Activated naive CD8-positive, alpha-beta T cell treated with anti-CD3 and anti-CD28 coated beads for 36 hours (primary cell): ENCODE data around the gene AHNAK. TPM values are rescaled to one million over a fixed set of nuclear protein-coding genes. Genes with fewer than 3 reads are reported as not detected.
"Not testable (repeated sequence)": the region's sequence is repeated elsewhere in the genome, so short reads cannot be mapped to it uniquely, and the experiment has no call there.

Experiments
- DNase-seq: peaks from one replicate; pipeline ENCODE4 v3.0.0; 2021
- H3K27ac Mint-ChIP-seq: one replicate; pipeline ENCODE4 v1.8.0; 2022; ENCODE audit warnings: mild to moderate bottlenecking, moderate library complexity, mixed read lengths
- H3K27me3 Mint-ChIP-seq: one replicate; pipeline ENCODE4 v1.8.0; 2022; ENCODE audit warnings: mild to moderate bottlenecking, mixed read lengths
- H3K36me3 Mint-ChIP-seq: one replicate; pipeline ENCODE4 v1.8.0; 2021; ENCODE audit warnings: mild to moderate bottlenecking, mixed read lengths
- H3K4me1 Mint-ChIP-seq: one replicate; pipeline ENCODE4 v1.8.0; 2021; ENCODE audit warnings: mixed read lengths
- H3K4me3 Mint-ChIP-seq: one replicate; pipeline ENCODE4 v1.8.0; 2022; ENCODE audit warnings: mild to moderate bottlenecking, moderate library complexity, mixed read lengths
- H3K9me3 Mint-ChIP-seq: one replicate; pipeline ENCODE4 v1.8.0; 2022; ENCODE audit warnings: mixed read lengths
- total RNA-seq, 2 experiments: library from RNA; stranded (reverse); gene quantifications; one replicate each; pipeline ENCODE4 v1.2.3, GENCODE V29; 2021

Gene AHNAK
- total RNA-seq, 2 experiments from 2014 or later: 12.3 to 12.5 TPM

- no peak for DNase-seq
- H3K9me3 Mint-ChIP-seq: no peaks in the 10 kb centered on the region
- no peaks in the 10 kb centered on the region for H3K36me3 Mint-ChIP-seq
- no peak overlapping the region for H3K4me3 Mint-ChIP-seq
- H3K4me1 Mint-ChIP-seq: no peaks in the 10 kb centered on the region
- no peak overlapping the region for H3K27ac Mint-ChIP-seq
- peaks cover 42% of the 10 kb centered on the region for H3K27me3 Mint-ChIP-seq
These were observed 44.4 kb downstream of the AHNAK start for GRCh38 chr11:62502030-62502730.

DNA sequence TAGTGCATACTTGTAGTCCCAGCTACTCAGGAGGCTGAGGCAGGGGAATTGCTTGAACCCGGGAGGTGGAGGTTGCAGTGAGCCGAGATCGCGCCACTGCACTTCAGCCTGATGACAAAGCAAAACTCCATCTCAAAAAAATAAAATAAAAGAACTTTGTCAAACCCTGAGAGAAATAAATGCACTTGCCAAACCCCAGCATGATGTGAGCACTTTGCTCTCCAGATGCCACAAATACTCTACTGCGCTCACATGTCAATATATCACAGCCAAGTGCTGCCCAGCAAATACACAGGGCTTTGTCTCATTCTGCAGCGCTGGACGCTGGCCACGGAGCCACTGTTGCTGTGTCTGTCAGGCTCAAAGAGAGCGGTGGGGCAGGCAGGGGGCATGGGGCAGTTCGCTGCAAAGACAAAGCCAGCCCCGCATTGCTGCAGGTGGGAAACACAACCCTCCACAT lies 45.1 kb downstream of the AHNAK start:
- Mint-ChIP-seq H3K4me1 (no peaks in the 10 kb centered on the region), H3K27ac (no peak overlapping the region), H3K4me3 (no peak overlapping the region), H3K9me3 (no peaks in the 10 kb centered on the region), H3K36me3 (no peaks in the 10 kb centered on the region), H3K27me3 (peaks cover 42% of the 10 kb centered on the region)
- DNase-seq: no peak

- DNase-seq: no peak
- no peaks in the 10 kb centered on the region for H3K36me3 Mint-ChIP-seq
- H3K27me3 Mint-ChIP-seq: peaks cover 40% of the 10 kb centered on the region
- H3K4me1 Mint-ChIP-seq: no peaks in the 10 kb centered on the region
- no peak overlapping the region for H3K4me3 Mint-ChIP-seq
- H3K9me3 Mint-ChIP-seq: no peaks in the 10 kb centered on the region
- H3K27ac Mint-ChIP-seq: no peak overlapping the region
These were observed 46.0 kb downstream of the AHNAK start for GRCh38 chr11:62500650-62501030.

- Mint-ChIP-seq H3K4me3 (no peak overlapping the region), H3K9me3 (no peaks in the 10 kb centered on the region), H3K27ac (no peak overlapping the region), H3K27me3 (peaks cover 34% of the 10 kb centered on the region), H3K36me3 (no peaks in the 10 kb centered on the region), H3K4me1 (no peaks in the 10 kb centered on the region)
- DNase-seq: no peak
These were observed 46.5 kb downstream of the AHNAK start for GRCh38 chr11:62499944-62500649.

DNA sequence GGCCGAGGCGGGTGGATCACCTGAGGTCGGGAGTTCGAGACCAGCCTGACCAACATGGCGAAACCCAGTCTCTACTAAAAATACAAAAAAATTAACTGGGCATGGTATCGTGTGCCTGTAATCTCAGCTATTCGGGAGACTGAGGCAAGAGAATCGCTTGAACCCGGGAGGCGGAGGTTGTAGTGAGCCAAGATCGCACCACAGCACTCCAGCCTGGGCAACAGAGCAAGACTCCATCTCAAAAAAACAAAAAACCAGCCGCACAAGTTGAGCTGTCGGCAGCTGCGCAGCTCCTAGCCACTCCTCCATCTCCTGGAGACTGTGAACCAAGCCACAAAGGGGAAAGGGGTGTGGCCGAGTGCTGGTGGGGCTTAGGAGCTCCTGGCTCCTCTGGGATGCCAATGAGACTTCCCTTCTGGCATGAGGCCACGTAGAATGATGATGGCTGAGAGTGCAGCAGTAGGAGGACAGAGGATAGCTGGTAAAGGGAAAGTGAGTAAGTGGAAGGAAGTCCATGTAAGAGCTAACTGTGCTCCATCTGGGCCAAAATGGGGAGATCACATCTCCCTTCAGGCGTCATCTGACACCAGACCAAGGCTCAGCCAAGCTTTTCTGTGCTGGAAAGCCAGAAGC lies 47.2 kb downstream of the AHNAK start:
- H3K4me3 Mint-ChIP-seq, DNase-seq, H3K27ac Mint-ChIP-seq, H3K9me3 Mint-ChIP-seq, H3K36me3 Mint-ChIP-seq, H3K4me1 Mint-ChIP-seq: not testable (repeated sequence)
- peaks cover 32% of the 10 kb centered on the region for H3K27me3 Mint-ChIP-seq

DNA sequence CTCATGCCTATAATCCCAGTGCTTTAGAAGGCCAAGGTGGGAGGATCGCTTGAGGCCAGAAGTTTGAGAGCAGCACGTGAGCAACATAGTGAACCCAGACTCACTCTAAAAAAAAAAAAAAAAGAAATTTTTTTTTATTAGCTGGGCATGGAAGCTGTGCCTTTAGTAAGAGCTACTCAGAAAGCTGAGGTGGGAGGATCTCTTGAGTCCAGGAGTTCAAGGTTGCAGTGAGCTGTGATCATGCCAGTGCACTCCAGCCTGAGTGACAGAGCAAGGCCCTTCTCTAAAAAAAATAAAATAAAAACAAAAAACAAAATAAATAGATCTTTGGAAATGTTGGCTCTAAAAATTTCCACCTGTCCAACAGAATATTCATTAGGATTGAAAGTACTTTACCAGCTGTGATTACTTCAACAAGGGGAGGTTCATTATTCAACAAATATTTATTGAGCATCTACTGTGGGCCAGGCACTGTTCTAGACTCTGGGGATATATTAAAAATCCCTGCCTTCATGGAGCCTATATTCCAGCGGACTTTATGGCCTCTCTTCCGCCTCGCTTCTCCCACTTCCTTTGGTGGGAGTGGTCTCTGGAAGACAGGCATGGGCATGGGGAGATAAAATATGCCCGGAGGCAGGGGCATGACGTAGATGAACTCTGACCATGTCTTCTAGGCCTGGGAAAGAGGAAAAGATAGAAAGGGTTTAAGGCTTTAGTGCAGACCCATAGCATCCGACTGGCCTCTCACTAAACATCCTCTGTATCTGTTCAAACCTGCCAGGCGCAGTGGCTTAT lies 47.9 kb downstream of the AHNAK start:
- H3K9me3 Mint-ChIP-seq: no peaks in the 10 kb centered on the region
- no peaks in the 10 kb centered on the region for H3K4me1 Mint-ChIP-seq
- H3K4me3 Mint-ChIP-seq: no peak overlapping the region
- peaks cover 29% of the 10 kb centered on the region for H3K27me3 Mint-ChIP-seq
- no peaks in the 10 kb centered on the region for H3K36me3 Mint-ChIP-seq
- DNase-seq: no peak
- H3K27ac Mint-ChIP-seq: no peak overlapping the region

- no peak for DNase-seq
- H3K27me3 Mint-ChIP-seq: peaks cover 27% of the 10 kb centered on the region
- H3K27ac Mint-ChIP-seq: no peak overlapping the region
- no peaks in the 10 kb centered on the region for H3K36me3 Mint-ChIP-seq
- no peak overlapping the region for H3K4me3 Mint-ChIP-seq
- H3K9me3 Mint-ChIP-seq: no peaks in the 10 kb centered on the region
- no peaks in the 10 kb centered on the region for H3K4me1 Mint-ChIP-seq
These were observed 48.6 kb downstream of the AHNAK start for GRCh38 chr11:62498031-62498430.

DNA sequence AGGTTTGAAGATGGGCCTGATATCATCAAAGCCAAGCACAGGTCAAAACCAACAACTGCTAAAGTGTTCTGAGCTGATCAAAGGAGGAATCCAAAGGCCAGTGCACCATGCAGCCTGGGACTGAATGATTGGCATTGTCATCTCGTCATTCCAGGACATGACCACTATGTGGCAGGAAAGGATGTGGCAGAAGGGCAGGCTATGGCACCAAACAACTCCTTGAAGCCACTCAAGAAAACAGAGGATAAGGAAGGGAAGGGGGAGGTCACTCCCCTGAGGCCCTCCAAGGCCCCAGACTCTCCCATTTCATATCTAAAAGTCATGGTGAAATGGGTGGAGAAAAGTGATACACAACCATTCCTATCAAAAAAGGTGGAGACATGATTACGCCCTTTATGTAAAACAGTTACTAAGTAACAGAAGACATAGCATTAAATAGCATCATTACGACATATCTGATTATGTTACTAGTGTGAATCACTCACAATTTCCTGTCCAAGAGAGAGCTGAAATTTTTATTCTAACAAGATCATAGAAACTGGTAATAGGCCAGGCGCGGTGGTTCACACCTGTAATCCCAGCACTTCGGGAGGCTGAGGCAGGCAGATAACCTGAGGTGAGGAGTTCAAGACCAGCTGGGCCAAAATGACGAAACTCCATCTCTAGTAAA lies 49.3 kb downstream of the AHNAK start:
- Mint-ChIP-seq H3K27me3 (peaks cover 19% of the 10 kb centered on the region), H3K4me3 (no peak overlapping the region), H3K4me1 (no peaks in the 10 kb centered on the region), H3K9me3 (no peaks in the 10 kb centered on the region), H3K36me3 (no peaks in the 10 kb centered on the region), H3K27ac (no peak overlapping the region)
- DNase-seq: no peak

GRCh38 chr11:62496676-62497075 lies 49.9 kb downstream of the AHNAK start:
- Mint-ChIP-seq H3K27me3 (peaks cover 13% of the 10 kb centered on the region), H3K9me3 (no peaks in the 10 kb centered on the region), H3K4me1 (no peaks in the 10 kb centered on the region), H3K36me3 (no peaks in the 10 kb centered on the region), H3K4me3 (no peak overlapping the region), H3K27ac (no peak overlapping the region)
- no peak for DNase-seq

DNA sequence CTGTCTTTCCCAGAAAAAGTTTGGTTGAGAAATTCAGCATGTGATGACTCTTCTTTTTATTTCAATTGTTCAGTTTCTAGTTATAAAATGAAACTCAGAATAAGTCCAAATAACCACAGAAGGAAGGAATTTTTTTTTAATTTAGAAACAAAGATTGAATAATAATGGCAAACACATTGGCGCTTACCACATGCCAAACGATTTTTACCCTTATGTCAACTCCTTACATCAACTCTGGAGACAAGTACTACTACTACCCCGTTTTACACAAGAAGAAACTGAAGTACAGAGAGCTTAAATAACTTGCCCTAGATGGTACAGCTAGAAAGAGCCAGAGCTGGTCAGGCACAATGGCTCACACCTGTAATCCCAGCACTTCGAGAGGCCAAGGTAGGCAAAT lies 52.4 kb downstream of the AHNAK start:
- Mint-ChIP-seq H3K4me3 (no peak overlapping the region), H3K36me3 (no peaks in the 10 kb centered on the region), H3K9me3 (no peaks in the 10 kb centered on the region), H3K27ac (no peak overlapping the region), H3K27me3 (no peaks in the 10 kb centered on the region), H3K4me1 (no peaks in the 10 kb centered on the region)
- DNase-seq: no peak

- Mint-ChIP-seq H3K27me3 (no peaks in the 10 kb centered on the region), H3K4me3 (no peak overlapping the region), H3K36me3 (no peaks in the 10 kb centered on the region), H3K4me1 (no peaks in the 10 kb centered on the region), H3K27ac (no peak overlapping the region), H3K9me3 (no peaks in the 10 kb centered on the region)
- no peak for DNase-seq
These were observed 52.8 kb downstream of the AHNAK start for GRCh38 chr11:62493801-62494200.

DNA sequence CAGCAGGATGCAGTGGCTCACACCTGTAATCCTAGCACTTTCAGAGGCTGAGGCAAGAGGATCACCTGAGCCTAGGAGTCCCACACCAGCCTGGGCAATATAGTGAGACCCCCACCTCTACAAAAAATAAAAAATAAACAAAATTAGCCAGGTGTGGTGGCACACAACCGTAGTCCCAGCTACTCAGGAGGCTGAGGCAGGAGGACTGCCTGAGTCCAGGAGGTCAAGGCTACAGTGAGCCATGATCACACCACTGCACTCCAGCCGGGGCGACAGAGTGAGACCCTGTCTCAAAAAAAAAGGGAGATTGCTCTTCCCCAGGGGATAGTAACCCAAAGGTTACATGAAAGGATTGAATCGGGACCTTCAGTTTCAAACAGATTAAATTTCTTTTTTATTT lies 54.0 kb downstream of the AHNAK start:
- H3K9me3 Mint-ChIP-seq: no peaks in the 10 kb centered on the region
- H3K27me3 Mint-ChIP-seq: peaks cover 3% of the 10 kb centered on the region

GRCh38 chr11:62491571-62492329 lies 54.9 kb downstream of the AHNAK start:
- Mint-ChIP-seq H3K27me3 (peaks cover 3% of the 10 kb centered on the region), H3K4me3 (no peak overlapping the region), H3K36me3 (no peaks in the 10 kb centered on the region), H3K27ac (no peak overlapping the region), H3K9me3 (no peaks in the 10 kb centered on the region), H3K4me1 (peaks cover 9% of the 10 kb centered on the region)
- DNase-seq: no peak

More for the DNA sequence above, 54.0 kb downstream of the AHNAK start:
- Mint-ChIP-seq H3K4me1 (peaks cover 5% of the 10 kb centered on the region), H3K36me3 (no peaks in the 10 kb centered on the region), H3K4me3 (no peak overlapping the region), H3K27ac (no peak overlapping the region)
- DNase-seq: no peak

DNA sequence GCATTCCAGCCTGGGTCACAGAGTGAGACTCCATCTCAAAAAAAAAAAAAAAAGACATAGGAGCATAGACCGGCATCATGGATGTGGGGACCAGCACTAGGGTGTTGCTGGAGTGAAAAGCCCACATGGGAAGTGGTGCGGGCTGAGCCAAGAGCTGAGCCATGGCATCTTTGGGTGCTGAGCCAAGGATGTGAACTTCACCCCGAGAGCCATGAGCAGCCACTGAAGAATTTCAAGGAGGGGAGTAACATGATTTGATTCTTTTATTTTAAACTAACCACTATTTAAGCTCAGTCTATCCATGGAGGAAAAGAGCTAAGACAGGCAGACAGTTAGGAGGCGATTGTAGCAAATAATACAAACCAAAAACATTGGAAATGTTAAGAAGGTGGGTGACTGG lies 57.4 kb downstream of the AHNAK start:
- no peaks in the 10 kb centered on the region for H3K9me3 Mint-ChIP-seq
- no peak overlapping the region for H3K4me3 Mint-ChIP-seq
- no peak overlapping the region for H3K27ac Mint-ChIP-seq
- no peak for DNase-seq
- peaks cover 11% of the 10 kb centered on the region for H3K4me1 Mint-ChIP-seq
- H3K36me3 Mint-ChIP-seq: no peaks in the 10 kb centered on the region
- H3K27me3 Mint-ChIP-seq: peaks cover 3% of the 10 kb centered on the region
